ENCODE data around the gene TMEM63B.

DNA sequence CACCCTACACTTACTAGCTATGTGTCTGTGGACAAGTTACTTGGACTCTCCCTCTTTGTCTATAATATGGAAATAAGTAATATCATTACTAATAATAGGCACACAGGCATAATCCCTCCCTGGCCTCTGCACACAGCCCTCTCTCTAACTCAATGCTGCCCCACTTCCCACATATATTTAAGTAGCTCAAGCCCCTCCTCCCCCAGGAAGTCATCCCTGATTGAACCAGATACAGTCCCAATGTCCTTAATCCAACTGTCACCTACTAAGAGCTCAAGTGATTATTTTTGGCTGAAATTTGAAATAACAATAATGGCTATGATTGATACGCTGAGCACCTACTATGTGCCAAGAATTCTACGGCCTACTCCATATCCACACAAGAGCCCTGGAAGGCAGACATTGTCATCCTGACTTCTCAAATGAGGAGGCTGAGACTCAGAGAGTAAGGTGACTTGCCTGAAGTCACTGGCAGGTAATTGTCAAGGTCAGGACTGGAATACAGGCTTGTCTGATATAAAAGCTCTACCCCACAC is 29.5 kb upstream of the TMEM63B start:
- TF ChIP-seq, protein P1, sequence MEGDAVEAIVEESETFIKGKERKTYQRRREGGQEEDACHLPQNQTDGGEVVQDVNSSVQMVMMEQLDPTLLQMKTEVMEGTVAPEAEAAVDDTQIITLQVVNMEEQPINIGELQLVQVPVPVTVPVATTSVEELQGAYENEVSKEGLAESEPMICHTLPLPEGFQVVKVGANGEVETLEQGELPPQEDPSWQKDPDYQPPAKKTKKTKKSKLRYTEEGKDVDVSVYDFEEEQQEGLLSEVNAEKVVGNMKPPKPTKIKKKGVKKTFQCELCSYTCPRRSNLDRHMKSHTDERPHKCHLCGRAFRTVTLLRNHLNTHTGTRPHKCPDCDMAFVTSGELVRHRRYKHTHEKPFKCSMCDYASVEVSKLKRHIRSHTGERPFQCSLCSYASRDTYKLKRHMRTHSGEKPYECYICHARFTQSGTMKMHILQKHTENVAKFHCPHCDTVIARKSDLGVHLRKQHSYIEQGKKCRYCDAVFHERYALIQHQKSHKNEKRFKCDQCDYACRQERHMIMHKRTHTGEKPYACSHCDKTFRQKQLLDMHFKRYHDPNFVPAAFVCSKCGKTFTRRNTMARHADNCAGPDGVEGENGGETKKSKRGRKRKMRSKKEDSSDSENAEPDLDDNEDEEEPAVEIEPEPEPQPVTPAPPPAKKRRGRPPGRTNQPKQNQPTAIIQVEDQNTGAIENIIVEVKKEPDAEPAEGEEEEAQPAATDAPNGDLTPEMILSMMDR (IDR thresholded peaks at IDR 0.05) = no peak
- no peak for TF ChIP-seq POLR2A (IDR thresholded peaks at IDR 0.05)

All from thyroid gland (tissue), 4 donors.